SU-DHL-6 (cell line): ENCODE results near the gene SARM1.

ENCODE experiments used
- H2AFZ ChIP-seq: fragments of 200-600 bp; sonication (generic); 2 replicates; pipeline ENCODE4 v1.6.1; 2014; ENCODE audit warnings: low read depth, mild to moderate bottlenecking, moderate library complexity, mixed read lengths, antibody characterized with exemption, low read length; ENCODE audit not compliant: severe bottlenecking
- H3F3A ChIP-seq: fragments of 200-600 bp; shearing (Covaris generic); 2 replicates; pipeline ENCODE4 v1.6.0; 2016; ENCODE audit warnings: antibody characterized with exemption, mild to moderate bottlenecking; ENCODE audit not compliant: insufficient read depth
- H3K27ac ChIP-seq: fragments of 200-600 bp; sonication (generic); 2 replicates; pipeline ENCODE4 v1.5.1; 2016; ENCODE audit warnings: low read depth, mild to moderate bottlenecking, low read length, moderate library complexity, mixed read lengths
- H3K27me3 ChIP-seq: fragments of 200-600 bp; sonication (generic), shearing (Covaris generic); 2 replicates; pipeline ENCODE4 v1.6.0; 2014; ENCODE audit warnings: mild to moderate bottlenecking, low read length
- H3K36me3 ChIP-seq: fragments of 200-600 bp; sonication (generic); 2 replicates; pipeline ENCODE4 v1.6.1; 2014; ENCODE audit warnings: mild to moderate bottlenecking, low read length, mixed read lengths
- H3K4me2 ChIP-seq: fragments of 300-600, 200-600 bp; shearing (Covaris generic), sonication (generic); 2 replicates; pipeline ENCODE4 v1.6.0; 2014; ENCODE audit warnings: low read length, low read depth, mild to moderate bottlenecking; ENCODE audit not compliant: poor library complexity, severe bottlenecking
- H3K4me3 ChIP-seq: fragments of 200-600 bp; sonication (generic); 2 replicates; pipeline ENCODE4 v1.5.1; 2014; ENCODE audit warnings: antibody characterized with exemption, low read length, mild to moderate bottlenecking, mixed read lengths; ENCODE audit not compliant: insufficient read depth, poor library complexity, severe bottlenecking
- H3K79me2 ChIP-seq: fragments of 200-600 bp; sonication (generic); 2 replicates; pipeline ENCODE4 v1.6.1; 2014; ENCODE audit warnings: mild to moderate bottlenecking, low read length, moderate library complexity; ENCODE audit not compliant: insufficient read depth
- H3K9ac ChIP-seq: fragments of 200-600 bp; sonication (generic); 2 replicates; pipeline ENCODE4 v1.7.0; 2014; ENCODE audit warnings: mild to moderate bottlenecking, low read length
- H3K9me2 ChIP-seq: fragments of 200-600 bp; sonication (generic); replicated peaks from 2 replicates; pipeline ENCODE4 v1.6.1; 2014; ENCODE audit warnings: low read length; ENCODE audit not compliant: insufficient read depth
- H3K9me3 ChIP-seq: fragments of 200-600 bp; sonication (generic); 2 replicates; pipeline ENCODE4 v1.6.1; 2014; ENCODE audit warnings: low read length, mixed read lengths; ENCODE audit not compliant: insufficient read depth
- H4K20me1 ChIP-seq: fragments of 200-600 bp; sonication (generic); 2 replicates; pipeline ENCODE4 v1.6.1; 2014; ENCODE audit warnings: low read depth, mild to moderate bottlenecking, antibody characterized with exemption, low read length, moderate library complexity, mixed read lengths
- EZH2phosphoT487 ChIP-seq: fragments of 200-600 bp; sonication (generic), shearing (Covaris generic); conservative IDR thresholded peaks from 2 replicates; pipeline ENCODE4 v1.6.1; 2018; ENCODE audit warnings: mild to moderate bottlenecking, antibody characterized with exemption, low read length, moderate library complexity, mixed read lengths
- TF ChIP-seq, protein P1 (sequence below): fragments of 200-600 bp; sonication (generic); IDR thresholded peaks from one replicate; pipeline ENCODE4 v1.5.1; 2017; ENCODE audit warnings: antibody characterized with exemption, mild to moderate bottlenecking, low read length, moderate library complexity; ENCODE audit not compliant: insufficient read depth, poor library complexity, severe bottlenecking

Gene SARM1

DNA sequence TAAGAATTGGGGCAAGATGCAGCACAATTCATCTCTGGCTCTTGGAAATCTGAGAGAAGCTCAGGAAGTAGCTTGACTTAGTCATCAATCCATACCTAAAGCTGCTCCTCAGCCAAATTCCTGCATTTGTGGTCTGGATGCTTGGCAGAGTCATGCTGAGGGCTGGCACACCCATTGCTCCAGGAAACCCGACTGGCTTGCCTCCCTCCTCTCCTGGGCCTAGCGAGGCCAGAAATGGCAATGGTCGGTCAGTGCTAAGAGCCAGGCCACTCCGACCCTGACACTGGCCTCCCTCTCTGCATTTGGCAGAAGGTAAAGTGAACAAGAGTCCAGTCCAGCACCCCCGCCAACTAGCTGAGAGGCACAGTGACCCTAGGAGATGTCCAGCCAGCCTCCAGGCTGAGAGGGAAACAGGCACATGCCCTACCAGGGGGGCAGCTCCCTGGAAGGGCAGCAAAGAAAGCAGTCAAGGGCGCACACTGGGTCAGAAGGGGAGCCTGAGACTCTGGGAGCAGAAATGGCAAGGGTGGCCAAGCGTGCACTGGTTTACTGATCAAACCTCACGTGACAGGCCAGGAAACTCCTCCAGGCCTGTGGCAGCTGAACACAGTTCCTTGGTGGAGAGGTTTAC, 24.1 kb upstream of the SARM1 start:
- Histone ChIP-seq H3K27me3 (no peaks in the 10 kb centered on the region), H3K79me2 (no peaks in the 10 kb centered on the region), H3K9me3 (no peaks in the 10 kb centered on the region), H3K36me3 (peaks cover 3% of the 10 kb centered on the region; the same call in 1 of the 2 replicates), H3K9ac (no peak overlapping the region), H3F3A (no peaks in the 10 kb centered on the region), H3K9me2 (no peaks in the 10 kb centered on the region), H3K4me3 (no peak overlapping the region), H2AFZ (no peak overlapping the region), H3K27ac (no peak overlapping the region), H3K4me2 (no peak overlapping the region), H4K20me1 (no peaks in the 10 kb centered on the region)
- TF ChIP-seq, protein P1, sequence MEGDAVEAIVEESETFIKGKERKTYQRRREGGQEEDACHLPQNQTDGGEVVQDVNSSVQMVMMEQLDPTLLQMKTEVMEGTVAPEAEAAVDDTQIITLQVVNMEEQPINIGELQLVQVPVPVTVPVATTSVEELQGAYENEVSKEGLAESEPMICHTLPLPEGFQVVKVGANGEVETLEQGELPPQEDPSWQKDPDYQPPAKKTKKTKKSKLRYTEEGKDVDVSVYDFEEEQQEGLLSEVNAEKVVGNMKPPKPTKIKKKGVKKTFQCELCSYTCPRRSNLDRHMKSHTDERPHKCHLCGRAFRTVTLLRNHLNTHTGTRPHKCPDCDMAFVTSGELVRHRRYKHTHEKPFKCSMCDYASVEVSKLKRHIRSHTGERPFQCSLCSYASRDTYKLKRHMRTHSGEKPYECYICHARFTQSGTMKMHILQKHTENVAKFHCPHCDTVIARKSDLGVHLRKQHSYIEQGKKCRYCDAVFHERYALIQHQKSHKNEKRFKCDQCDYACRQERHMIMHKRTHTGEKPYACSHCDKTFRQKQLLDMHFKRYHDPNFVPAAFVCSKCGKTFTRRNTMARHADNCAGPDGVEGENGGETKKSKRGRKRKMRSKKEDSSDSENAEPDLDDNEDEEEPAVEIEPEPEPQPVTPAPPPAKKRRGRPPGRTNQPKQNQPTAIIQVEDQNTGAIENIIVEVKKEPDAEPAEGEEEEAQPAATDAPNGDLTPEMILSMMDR, result no peak
- TF ChIP-seq EZH2phosphoT487, result no peak

DNA sequence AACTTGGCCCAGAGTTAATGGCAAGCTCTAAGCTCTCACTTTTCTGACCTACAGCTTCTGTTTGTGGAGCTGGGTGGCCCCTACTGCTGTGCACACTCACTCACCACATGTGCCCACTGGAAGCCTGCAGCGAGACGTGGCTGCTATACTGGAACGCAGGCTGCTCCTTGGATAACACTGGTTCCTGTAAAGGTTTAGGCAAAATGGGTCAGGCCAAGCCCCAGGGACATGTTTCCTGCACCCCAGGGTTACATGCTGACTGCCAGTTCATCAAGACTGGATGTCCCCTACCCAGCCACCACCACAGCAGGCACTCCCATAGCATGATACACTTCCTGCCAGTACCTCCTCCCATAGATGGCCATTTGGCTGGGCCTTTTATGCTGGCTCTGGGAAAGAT, 22.5 kb upstream of the SARM1 start:
- Histone ChIP-seq H3K9me3 (no peaks in the 10 kb centered on the region), H3K4me3 (no peak overlapping the region), H3K27ac (no peak overlapping the region), H2AFZ (no peak overlapping the region), H3K4me2 (no peak overlapping the region), H3K79me2 (no peaks in the 10 kb centered on the region), H3K9ac (no peak overlapping the region), H4K20me1 (no peaks in the 10 kb centered on the region), H3K27me3 (no peaks in the 10 kb centered on the region), H3K9me2 (no peaks in the 10 kb centered on the region), H3F3A (no peaks in the 10 kb centered on the region), H3K36me3 (peaks cover 3% of the 10 kb centered on the region; the same call in 1 of the 2 replicates)
- no peak for TF ChIP-seq EZH2phosphoT487
- TF ChIP-seq, protein P1, result no peak

DNA sequence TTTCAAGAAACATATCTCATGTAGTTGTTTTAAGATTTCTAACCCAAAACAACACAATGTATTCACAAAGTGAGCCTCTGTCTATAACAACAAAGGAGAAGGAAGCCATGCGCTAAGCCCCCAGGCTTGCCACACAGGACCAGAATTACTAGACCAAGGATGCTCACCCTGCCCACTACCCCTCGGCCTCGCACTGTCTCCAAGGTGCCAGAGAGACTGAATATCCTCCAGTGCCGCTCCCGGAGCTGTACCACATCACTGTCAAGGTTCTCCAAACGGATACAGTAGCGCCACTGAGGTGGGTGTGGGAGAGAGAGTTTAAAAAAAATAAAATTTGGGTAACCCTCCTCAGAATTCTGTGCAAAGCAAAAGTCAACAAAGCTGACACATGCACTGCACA, 21.2 kb upstream of the SARM1 start:
- no peak overlapping the region for H2AFZ ChIP-seq
- no peaks in the 10 kb centered on the region for H3F3A ChIP-seq
- H4K20me1 ChIP-seq, result no peaks in the 10 kb centered on the region
- no peak overlapping the region for H3K27ac ChIP-seq
- H3K27me3 ChIP-seq, result no peaks in the 10 kb centered on the region
- H3K9me2 ChIP-seq, result no peaks in the 10 kb centered on the region
- H3K79me2 ChIP-seq, result no peaks in the 10 kb centered on the region
- no peak for TF ChIP-seq EZH2phosphoT487
- no peaks in the 10 kb centered on the region for H3K9me3 ChIP-seq
- H3K36me3 ChIP-seq, result peaks cover 3% of the 10 kb centered on the region; the same call in 1 of the 2 replicates
- H3K4me3 ChIP-seq, result no peak overlapping the region
- H3K4me2 ChIP-seq, result no peak overlapping the region
- H3K9ac ChIP-seq, result no peak overlapping the region
